ENCODE measurements around the gene TRPM7.

The TRPM7 gene

DNA sequence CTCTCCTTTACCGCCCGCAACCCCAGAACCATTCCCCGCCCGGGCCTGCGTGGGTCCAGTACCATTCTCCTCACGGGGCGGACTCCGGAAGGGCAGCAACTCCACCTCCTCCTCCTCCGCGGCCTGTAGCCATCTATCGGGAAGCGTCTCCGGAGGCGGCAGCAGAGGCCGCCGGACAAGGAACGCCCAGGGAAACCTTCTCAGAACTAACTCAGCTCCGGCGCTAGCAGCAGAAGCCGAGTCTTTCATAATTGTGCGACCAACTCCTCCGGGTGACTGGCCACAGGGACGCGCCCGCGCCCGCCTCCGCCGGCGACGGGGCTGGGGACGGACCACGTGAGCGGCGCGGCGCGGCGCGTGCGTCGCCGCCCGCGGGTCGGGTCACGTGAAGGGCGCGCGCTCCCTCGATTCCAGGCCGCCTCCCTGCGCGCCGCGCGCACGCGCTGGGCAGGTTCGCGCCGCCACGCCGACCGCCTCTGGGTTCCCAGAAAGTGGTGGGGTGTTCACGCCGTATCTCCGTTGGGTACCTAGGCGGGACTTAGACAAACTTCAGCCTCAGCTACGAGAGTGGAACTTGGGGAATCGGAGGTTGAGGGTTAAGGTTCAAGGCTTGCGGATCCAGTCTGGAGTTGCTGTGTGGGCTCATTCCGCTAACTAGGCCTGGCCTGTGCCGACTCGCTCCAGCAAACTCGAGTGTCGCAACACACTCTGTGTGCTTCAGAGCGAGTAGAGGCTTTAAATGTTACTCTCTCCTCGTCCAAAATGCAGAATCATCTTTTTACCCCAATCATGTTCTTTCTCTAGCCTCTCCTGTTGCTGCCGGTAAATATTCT, at the start of gene TRPM7:
TRPM7 (minus strand) TSS at position 329 of the 833 bp plus-strand sequence; CDS start at position 65, 264 bp downstream.
- DNase-seq: peak; percentile 90

DNA sequence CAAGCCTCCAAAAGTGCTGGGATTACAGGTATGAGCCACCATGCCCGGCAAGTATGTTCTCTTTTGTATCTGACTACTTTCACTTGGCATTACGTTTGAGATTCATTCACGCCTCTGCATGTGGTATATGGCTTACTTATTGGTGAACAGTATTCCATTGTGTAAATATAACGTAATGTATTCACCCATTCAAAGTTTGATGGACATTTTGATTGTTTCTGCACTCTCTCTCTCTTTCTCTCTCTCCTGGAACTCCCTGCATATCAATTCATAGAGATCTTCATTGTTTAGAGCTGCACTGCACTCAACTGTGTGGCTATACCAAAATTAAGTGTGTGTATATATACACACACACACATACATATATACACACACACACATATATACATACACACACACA, 48.6 kb upstream of the TRPM7 start:
- no peak for DNase-seq

DNA sequence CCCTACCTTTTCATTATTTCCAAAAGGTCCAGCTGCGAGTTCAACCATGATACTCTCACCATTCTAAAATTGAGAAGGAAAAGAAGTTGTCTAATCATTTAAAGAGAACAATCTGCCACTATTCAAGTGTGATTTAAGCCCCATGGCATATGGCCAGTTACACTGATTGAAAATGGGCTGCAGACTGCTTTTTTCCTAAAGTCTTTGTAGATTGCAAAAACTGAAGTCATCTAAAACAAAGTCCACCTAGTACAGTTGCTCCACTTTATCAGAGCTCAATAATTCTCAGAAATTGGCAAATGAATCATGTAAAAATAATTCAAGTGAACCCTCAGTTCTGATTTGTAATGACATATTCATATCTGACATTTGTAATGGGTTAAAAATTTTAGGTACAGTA, 39.7 kb upstream of the TRPM7 start:
- DNase-seq: no peak

GRCh38 chr15:50718700-50719125, 32.1 kb upstream of the TRPM7 start:
- no peak for DNase-seq

GRCh38 chr15:50712018-50712417, 25.4 kb upstream of the TRPM7 start:
- no peak for DNase-seq

DNA sequence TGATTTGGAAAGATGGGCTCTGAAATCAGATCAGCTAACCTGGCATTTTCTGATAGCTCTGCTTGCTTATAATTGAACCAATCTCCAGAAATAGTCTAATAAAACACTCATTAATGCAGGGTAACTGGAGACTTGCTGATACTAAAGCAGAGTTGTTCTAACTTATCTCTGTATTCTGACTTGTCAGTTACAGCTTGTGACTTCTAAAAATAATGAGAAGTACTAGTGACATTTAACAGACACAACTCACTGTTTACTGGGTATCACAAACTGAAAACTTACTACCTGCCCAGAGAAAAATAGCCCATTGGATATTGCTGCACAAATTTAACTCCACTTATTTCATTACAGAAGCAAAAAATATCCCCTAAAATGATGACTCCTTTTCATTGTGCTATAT, 24.0 kb upstream of the TRPM7 start:
- no peak for DNase-seq

DNA sequence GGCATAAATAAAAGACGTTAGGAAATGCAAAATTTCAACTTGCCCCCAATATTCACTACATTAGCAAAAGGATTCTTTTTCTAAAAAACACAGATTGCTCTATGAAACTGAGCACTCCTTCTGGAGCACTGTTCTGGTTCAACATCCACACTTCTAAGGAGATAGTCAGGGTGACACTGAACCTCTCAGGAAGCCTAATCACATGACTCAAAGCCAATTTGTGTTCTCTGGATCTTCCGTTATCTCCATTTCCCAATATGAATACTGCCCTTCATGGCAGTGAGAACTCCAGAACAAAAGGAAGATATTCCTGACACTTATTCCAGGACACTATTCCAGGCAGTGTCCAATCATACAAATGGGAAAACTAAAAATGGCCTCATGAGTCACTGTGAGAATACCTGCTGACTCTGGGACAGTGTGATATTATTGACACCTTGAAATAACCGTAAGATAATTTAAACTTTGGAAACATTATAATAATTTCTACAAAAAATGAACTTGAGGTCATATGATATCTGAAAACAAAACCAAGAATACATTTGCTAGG, 21.4 kb upstream of the TRPM7 start:
- no peak for DNase-seq

- DNase-seq: no peak
Observed at GRCh38 chr15:50702762-50703334, 16.3 kb upstream of the TRPM7 start.

DNA sequence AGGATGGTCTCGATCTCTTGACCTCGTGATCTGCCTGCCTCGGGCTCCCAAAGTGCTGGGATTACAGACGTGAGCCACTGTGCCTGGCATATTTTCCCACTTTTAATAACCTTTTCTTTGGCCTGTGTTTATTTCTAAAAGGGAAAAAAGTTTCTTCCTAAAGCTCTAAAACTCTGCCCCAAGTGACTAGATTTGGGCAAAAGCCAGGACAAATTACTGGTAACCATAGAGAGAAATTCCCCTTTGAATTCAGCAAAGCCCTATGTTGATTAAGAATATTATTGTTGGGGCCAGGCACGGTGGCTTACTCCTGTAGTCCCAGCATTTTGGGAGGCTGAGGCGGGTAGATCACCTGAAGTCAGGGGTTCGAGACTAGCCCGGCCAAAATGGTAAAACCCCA, 11.5 kb upstream of the TRPM7 start:
- no peak for DNase-seq

GRCh38 chr15:50697109-50697797, 10.7 kb upstream of the TRPM7 start:
- DNase-seq: no peak

DNA sequence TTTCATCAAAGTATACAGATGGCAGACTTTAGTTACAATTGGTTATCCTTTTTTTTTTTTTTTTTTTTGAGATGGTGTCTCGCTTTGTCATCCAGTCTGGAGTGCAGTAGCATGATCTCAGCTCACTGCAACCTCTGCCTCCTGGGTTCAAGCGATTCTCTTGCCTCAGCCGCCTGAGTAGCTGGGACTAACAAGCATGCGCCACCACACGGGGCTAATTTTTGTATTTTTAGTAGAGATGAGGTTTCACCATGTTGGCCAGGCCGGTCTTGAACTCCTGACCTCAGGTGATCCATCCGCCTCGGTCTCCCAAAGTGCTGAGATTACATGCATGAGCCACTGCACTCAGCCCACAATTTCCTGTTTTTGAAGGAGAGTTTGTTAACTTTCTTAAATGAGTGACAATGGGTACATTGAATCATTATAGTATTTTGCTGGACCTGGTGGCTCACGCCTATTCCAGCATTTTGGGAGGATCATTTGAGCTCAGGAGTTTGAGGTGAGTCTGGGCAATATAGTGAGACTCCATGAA, 8.1 kb upstream of the TRPM7 start:
- DNase-seq: peak; percentile 11

DNA sequence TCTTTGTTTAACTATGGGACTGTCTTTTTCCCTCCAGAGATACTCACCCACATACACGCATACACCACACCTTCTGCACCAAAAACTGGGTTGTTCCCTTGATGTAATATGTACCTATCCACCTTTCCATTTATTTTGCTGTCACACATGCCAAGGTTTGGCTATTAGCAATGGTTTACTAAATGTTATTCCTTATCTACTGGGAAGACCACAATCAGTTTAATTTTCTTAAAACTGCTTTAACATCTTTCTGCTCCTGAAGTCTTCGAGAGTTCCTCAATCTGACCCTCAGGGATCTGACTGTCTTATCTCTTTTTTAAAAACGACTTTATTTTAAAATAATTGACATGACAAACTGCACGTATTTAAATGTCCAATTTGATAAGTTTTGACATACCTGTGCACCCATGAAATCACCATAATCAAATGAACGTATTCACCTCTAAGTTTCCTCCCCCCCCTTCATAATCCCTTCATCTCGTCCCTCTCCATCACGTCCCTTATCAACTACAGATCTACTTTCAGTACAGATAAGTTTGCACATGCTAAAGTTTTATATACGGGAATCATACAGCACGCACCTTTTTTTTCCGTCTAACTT, 805 bp upstream of the TRPM7 start:
- no peak for DNase-seq

DNA sequence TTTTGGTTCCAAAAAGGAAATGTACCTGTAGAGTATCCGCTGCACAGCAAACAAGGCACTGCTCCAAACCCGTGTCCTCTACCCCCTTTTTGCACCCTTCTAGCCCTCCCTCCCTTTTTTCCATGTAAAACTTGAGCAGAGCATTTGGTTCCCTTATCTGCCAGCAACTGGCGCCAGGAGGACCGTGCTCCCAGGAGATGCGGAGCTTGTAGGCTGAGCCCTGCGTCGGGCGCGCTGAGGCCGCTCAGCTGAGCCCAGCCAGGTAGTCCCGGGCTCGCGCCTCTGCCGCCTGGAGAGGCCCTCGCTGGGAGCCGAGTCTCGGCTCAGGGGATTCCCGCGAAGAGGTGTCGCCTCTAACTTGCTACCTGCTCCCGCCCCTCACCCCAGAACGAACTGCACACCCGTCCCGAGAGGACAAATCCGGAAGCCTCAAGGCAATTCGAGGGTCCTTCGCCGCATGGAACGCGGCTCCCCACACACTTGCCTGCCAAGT, 575 bp downstream of the TRPM7 start:
- DNase-seq: peak; percentile 80

DNA sequence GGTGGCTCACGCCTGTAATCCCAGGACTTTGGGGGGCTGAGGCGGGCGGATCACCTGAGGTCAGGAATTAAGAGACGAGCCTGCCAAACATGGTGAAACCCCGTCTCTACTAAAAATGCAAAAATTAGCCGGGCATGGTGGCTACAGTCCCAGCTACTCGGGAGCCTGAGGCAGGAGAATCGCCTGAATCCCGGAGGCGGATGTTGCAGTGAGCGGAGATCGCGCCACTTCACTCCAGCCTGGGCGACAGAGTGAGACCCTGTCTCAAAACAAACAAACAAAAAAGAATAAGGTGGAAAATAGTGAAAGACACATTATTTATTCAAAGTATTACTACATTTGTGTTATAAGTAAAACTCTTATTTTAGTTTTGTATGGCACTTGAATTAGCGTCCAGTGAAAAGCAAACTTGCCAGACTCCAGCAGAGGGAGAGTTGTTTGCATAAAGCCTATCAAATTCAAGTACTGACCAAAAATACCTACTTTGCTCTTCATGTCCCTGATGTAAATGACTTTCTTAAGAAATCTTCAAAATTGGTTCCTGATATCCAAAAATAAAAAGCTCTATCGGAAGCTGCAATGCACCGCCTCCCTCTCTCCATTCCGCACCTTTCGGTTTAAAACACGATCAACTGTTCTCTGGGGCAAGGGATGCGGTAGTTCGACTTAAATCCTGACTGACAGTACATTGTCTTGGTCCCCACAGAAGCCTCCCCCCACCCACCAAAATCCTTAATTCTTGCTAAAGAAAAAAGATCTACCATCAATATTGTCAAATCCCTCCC, 1.2 kb downstream of the TRPM7 start:
- no peak for DNase-seq

GRCh38 chr15:50681467-50681866, 5.1 kb downstream of the TRPM7 start:
- no peak for DNase-seq

GRCh38 chr15:50676799-50677483, 9.7 kb downstream of the TRPM7 start:
- DNase-seq: no peak

DNA sequence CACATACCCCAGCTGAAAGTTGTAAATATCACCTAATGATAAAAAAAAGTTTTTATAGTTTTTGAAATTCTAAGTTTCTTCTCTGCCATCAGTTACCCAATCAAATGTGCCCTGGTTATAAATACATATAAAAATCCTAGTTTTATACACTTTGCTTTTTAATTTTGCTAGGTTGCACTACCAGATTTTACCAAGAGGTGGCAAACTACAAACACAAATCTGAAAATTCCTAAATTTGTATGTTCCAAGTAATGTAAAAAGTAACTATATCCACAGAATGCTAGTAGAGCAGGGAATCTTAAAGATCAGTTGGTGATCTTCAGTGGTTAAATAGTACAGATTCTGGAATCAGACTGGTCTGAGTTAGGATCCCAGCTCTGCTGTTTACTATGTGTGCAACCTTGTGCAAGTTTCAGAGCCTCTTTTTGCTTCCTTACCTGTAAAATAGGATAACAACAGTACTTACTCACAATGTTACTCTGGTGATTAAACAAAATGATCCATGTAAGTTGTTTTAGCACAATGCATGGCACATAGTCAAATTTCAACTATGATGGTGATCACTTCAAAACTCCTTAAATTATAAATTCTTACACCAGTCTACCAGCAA, 11.0 kb downstream of the TRPM7 start:
- peak; percentile 58 for DNase-seq

DNA sequence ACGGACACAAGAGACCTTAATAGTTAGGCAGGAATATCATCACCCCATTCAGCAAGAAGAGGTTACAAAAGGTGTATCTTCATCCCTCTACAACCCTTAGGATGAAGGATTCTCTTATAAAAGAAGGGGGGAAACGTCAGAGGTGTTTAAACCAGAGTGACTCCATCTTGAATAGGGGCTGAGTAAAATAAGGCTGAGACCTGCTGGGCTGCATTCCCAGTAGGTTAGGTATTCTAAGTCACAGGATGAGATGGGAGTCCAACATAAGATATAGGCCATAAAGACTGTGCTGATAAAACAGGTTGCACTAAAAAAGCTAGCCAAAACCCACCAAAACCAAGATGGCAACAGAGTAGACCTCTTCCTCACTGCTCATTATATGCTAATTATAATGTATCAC, 16.5 kb downstream of the TRPM7 start:
- no peak for DNase-seq

- no peak for DNase-seq
Observed at GRCh38 chr15:50669611-50670010, 17.0 kb downstream of the TRPM7 start.

- DNase-seq: no peak
Observed at GRCh38 chr15:50665938-50666337, 20.7 kb downstream of the TRPM7 start.

DNA sequence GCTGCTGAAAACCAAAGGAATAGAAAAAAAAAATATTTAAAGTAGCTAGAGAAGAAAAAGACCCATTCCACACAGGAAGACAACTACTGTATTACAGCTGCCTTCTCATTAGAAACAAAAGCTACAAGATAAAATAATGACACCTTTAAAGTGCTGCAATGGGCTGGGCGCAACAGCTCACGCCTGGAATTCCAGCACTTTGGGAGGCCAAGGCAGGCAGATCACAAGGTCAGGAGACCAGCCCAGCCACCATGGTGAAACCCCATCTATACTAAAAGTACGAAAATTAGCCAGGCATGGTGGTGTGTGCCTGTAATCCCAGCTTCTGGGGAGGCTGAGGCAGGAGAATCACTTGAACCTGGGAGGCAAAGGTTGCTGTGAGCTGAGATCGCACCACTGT, 31.0 kb downstream of the TRPM7 start:
- DNase-seq: no peak
